H1 (cell line): Measurements from ENCODE around the gene PLEKHG2.

ENCODE experiments used
- TF ChIP-seq, protein P1 (sequence below): IDR thresholded peaks from 2 replicates; pipeline ENCODE4 v1.6.1; 2011; ENCODE audit warnings: low read length, improper control_type of control experiment
- TF ChIP-seq, protein P2 (sequence below), 3 experiments: IDR thresholded peaks; 1 replicate in 2 of 3; 2 replicates in 1 of 3; pipeline versions ENCODE4 v1.5.1 to v1.6.1; 2011; ENCODE audit warnings: low read length in 3 of 3, mild to moderate bottlenecking in 3 of 3, inconsistent platforms in 2 of 3, low read depth in 1 of 3, moderate library complexity in 1 of 3; ENCODE audit not compliant: insufficient read depth in 1 of 3; ENCODE audit errors: control extremely low read depth in 1 of 3

DNA sequence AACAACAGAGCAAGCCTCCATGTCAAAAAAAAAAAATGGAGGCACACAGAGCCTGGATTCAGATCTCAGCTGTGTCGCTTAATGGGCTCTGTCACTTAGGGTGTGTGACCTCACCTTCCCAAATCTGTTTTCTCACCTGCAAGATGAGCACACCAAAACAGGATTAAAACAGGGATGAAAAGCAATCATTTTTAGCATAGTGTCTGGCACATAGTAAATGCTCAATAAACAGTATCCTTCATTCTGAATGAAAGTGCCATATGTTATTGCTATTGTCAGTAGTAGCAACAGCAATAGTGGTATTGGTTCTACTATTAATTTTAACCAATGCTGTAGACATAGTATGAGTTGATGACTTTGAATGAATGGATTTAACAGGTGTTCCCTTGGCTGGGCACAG lies 46.9 kb upstream of the PLEKHG2 start:
- TF ChIP-seq, protein P1, sequence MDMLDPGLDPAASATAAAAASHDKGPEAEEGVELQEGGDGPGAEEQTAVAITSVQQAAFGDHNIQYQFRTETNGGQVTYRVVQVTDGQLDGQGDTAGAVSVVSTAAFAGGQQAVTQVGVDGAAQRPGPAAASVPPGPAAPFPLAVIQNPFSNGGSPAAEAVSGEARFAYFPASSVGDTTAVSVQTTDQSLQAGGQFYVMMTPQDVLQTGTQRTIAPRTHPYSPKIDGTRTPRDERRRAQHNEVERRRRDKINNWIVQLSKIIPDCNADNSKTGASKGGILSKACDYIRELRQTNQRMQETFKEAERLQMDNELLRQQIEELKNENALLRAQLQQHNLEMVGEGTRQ = no peak
- TF ChIP-seq, protein P2, sequence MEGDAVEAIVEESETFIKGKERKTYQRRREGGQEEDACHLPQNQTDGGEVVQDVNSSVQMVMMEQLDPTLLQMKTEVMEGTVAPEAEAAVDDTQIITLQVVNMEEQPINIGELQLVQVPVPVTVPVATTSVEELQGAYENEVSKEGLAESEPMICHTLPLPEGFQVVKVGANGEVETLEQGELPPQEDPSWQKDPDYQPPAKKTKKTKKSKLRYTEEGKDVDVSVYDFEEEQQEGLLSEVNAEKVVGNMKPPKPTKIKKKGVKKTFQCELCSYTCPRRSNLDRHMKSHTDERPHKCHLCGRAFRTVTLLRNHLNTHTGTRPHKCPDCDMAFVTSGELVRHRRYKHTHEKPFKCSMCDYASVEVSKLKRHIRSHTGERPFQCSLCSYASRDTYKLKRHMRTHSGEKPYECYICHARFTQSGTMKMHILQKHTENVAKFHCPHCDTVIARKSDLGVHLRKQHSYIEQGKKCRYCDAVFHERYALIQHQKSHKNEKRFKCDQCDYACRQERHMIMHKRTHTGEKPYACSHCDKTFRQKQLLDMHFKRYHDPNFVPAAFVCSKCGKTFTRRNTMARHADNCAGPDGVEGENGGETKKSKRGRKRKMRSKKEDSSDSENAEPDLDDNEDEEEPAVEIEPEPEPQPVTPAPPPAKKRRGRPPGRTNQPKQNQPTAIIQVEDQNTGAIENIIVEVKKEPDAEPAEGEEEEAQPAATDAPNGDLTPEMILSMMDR (IDR thresholded peaks at IDR 0.05; ENCODE audit: control extremely low read depth in 1 of 3, insufficient read depth in 1 of 3, low read depth in 1 of 3, low read length in 3 of 3) = no peak
